Ishikawa (cell line): ENCODE measurements around the gene MED13L.

ENCODE experiments used
- EGR1 ChIP-seq: IDR thresholded peaks from 2 replicates; pipeline ENCODE4 v1.6.1; 2012
- EP300 ChIP-seq: IDR thresholded peaks from 2 replicates; pipeline ENCODE4 v1.6.1; 2012; ENCODE audit warnings: borderline replicate concordance
- MAX ChIP-seq: IDR thresholded peaks from 2 replicates; pipeline ENCODE4 v1.6.1; 2012
- RAD21 ChIP-seq: IDR thresholded peaks from 2 replicates; pipeline ENCODE4 v1.6.1; 2012; ENCODE audit warnings: low read depth
- TAF1 ChIP-seq: IDR thresholded peaks from 2 replicates; pipeline ENCODE4 v1.6.1; 2012; ENCODE audit warnings: low read depth, mild to moderate bottlenecking
- YY1 ChIP-seq: IDR thresholded peaks from 2 replicates; pipeline ENCODE4 v1.6.1; 2012; ENCODE audit warnings: low read depth
- TF ChIP-seq, protein P1 (sequence below): IDR thresholded peaks from 2 replicates; pipeline ENCODE4 v1.6.1; 2012; ENCODE audit warnings: low read depth, mild to moderate bottlenecking

DNA sequence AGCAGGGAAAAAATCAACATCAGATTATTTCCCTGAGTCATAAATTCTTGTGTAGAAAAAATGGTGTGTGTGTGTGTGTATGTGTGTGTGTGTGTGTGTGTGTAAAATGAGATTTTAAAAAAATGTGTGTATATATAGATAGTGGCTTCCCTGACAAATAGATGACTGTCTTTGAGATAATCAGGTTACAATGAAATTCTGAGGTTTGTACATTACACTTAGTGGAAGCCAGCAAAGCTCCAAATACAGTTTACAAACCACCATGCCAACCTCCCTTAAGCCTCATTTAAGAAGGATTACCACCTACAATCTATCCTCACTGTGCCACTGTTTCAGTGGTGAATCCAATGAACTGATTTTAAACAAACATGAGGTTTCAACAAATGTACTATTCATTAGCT lies 93.8 kb downstream of the MED13L start:
- TF ChIP-seq MAX (no peak), TAF1 (no peak), EGR1 (no peak), RAD21 (no peak), YY1 (no peak), EP300 (no peak)
- TF ChIP-seq, protein P1, sequence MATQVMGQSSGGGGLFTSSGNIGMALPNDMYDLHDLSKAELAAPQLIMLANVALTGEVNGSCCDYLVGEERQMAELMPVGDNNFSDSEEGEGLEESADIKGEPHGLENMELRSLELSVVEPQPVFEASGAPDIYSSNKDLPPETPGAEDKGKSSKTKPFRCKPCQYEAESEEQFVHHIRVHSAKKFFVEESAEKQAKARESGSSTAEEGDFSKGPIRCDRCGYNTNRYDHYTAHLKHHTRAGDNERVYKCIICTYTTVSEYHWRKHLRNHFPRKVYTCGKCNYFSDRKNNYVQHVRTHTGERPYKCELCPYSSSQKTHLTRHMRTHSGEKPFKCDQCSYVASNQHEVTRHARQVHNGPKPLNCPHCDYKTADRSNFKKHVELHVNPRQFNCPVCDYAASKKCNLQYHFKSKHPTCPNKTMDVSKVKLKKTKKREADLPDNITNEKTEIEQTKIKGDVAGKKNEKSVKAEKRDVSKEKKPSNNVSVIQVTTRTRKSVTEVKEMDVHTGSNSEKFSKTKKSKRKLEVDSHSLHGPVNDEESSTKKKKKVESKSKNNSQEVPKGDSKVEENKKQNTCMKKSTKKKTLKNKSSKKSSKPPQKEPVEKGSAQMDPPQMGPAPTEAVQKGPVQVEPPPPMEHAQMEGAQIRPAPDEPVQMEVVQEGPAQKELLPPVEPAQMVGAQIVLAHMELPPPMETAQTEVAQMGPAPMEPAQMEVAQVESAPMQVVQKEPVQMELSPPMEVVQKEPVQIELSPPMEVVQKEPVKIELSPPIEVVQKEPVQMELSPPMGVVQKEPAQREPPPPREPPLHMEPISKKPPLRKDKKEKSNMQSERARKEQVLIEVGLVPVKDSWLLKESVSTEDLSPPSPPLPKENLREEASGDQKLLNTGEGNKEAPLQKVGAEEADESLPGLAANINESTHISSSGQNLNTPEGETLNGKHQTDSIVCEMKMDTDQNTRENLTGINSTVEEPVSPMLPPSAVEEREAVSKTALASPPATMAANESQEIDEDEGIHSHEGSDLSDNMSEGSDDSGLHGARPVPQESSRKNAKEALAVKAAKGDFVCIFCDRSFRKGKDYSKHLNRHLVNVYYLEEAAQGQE, result no peak
